H4 (cell line): ENCODE data around the gene TUBGCP6. TPM values are rescaled to one million over a fixed set of nuclear protein-coding genes. Genes with fewer than 3 reads are reported as not detected.
A peak's percentile ranks its signal among the peaks of the same experiment; 100 is the strongest.
"Not testable (repeated sequence)": the region's sequence is repeated elsewhere in the genome, so short reads cannot be mapped to it uniquely, and the experiment has no call there.

Experiments used
- DNase-seq: peaks from one replicate; pipeline ENCODE4 v3.0.0-alpha.2; 2015; ENCODE audit warnings: low spot score
- total RNA-seq: library from RNA; depleted of rRNA; stranded (reverse); fragments of >200 nt; shearing (Covaris generic); gene quantifications from 2 replicates; pipeline ENCODE4 v1.2.3, GENCODE V29; 2014

TUBGCP6 gene
- total RNA-seq, 1 experiment from 2014 or later: 4.9 TPM

- DNase-seq: no peak
Measured at GRCh38 chr22:50278956-50279619, 34.3 kb upstream of the TUBGCP6 start.

GRCh38 chr22:50278461-50278860 is 33.6 kb upstream of the TUBGCP6 start:
- no peak for DNase-seq

GRCh38 chr22:50277761-50278160 is 32.9 kb upstream of the TUBGCP6 start:
- DNase-seq: no peak

- no peak for DNase-seq
Measured at GRCh38 chr22:50276143-50276542, 31.3 kb upstream of the TUBGCP6 start.

GRCh38 chr22:50275181-50276055 is 30.6 kb upstream of the TUBGCP6 start:
- no peak for DNase-seq

- DNase-seq: no peak
Measured at GRCh38 chr22:50274771-50275170, 29.9 kb upstream of the TUBGCP6 start.

GRCh38 chr22:50274311-50274710 is 29.5 kb upstream of the TUBGCP6 start:
- DNase-seq: peak; percentile 44

GRCh38 chr22:50273781-50274180 is 29.0 kb upstream of the TUBGCP6 start:
- DNase-seq: not testable (repeated sequence)

- not testable (repeated sequence) for DNase-seq
Measured at GRCh38 chr22:50273352-50273751, 28.5 kb upstream of the TUBGCP6 start.

GRCh38 chr22:50272044-50272802 is 27.4 kb upstream of the TUBGCP6 start:
- no peak for DNase-seq

- DNase-seq: no peak
Measured at GRCh38 chr22:50271519-50271970, 26.7 kb upstream of the TUBGCP6 start.

GRCh38 chr22:50270666-50271394 is 26.0 kb upstream of the TUBGCP6 start:
- peak; percentile 43 for DNase-seq

- no peak for DNase-seq
Measured at GRCh38 chr22:50269970-50270665, 25.3 kb upstream of the TUBGCP6 start, which contains the start of gene MAPK11. Gene MAPK11, minus strand, starts transcription at chr22:50270380. Its CDS starts 88 bp downstream, at chr22:50270292.

- DNase-seq: no peak
Measured at GRCh38 chr22:50269573-50269969, 24.7 kb upstream of the TUBGCP6 start.

- no peak for DNase-seq
Measured at GRCh38 chr22:50268655-50269113, 23.9 kb upstream of the TUBGCP6 start.

GRCh38 chr22:50267591-50268390 is 23.0 kb upstream of the TUBGCP6 start:
- DNase-seq: no peak

- DNase-seq: no peak
Measured at GRCh38 chr22:50266994-50267393, 22.2 kb upstream of the TUBGCP6 start.

- no peak for DNase-seq
Measured at GRCh38 chr22:50264946-50265669, 20.3 kb upstream of the TUBGCP6 start.

GRCh38 chr22:50264104-50264745 is 19.4 kb upstream of the TUBGCP6 start:
- DNase-seq: no peak
